NOMO-1 treated with dmso at 0.1 percent for 144 hours (cell line): Measurements from ENCODE around the gene CREB3L2.
"Not testable (repeated sequence)": the region's sequence is repeated elsewhere in the genome, so short reads cannot be mapped to it uniquely, and the experiment has no call there.

ENCODE experiments used
- DNase-seq: peaks from one replicate; lab custom pipeline; 2025; ENCODE audit not compliant: unreplicated experiment; lab: John Stamatoyannopoulos, UW

CREB3L2 gene, protein sequence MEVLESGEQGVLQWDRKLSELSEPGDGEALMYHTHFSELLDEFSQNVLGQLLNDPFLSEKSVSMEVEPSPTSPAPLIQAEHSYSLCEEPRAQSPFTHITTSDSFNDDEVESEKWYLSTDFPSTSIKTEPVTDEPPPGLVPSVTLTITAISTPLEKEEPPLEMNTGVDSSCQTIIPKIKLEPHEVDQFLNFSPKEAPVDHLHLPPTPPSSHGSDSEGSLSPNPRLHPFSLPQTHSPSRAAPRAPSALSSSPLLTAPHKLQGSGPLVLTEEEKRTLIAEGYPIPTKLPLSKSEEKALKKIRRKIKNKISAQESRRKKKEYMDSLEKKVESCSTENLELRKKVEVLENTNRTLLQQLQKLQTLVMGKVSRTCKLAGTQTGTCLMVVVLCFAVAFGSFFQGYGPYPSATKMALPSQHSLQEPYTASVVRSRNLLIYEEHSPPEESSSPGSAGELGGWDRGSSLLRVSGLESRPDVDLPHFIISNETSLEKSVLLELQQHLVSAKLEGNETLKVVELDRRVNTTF

DNA sequence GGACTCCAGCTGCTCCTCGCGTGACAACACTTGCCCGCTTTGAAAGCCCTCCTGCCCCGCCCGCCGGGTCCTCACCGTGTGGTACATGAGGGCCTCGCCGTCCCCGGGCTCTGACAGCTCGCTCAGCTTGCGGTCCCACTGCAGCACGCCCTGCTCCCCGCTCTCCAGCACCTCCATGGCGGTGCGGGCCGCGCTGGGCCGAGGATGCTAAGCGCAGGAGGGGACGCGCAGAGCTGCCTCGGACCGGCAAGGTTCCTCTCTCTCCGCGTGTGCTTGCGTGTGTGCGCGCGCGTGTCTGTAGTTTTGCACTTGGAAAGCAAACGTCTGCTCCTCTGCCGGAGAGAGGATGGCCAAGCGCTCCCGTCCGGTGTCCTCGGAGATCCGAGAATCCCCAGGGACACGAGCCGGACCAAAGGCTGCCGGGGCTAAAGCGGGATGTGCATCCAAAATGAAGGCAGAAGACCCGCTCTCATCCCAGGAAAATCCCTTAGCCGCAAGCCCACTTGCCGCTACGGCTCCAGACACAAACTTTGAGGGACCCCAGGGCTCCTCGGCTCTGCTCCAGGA, at the start of gene CREB3L2:
CREB3L2 (minus strand) TSS at position 558 of the 567 bp plus-strand sequence; CDS start at position 177, 381 bp downstream.
- DNase-seq = no peak

DNA sequence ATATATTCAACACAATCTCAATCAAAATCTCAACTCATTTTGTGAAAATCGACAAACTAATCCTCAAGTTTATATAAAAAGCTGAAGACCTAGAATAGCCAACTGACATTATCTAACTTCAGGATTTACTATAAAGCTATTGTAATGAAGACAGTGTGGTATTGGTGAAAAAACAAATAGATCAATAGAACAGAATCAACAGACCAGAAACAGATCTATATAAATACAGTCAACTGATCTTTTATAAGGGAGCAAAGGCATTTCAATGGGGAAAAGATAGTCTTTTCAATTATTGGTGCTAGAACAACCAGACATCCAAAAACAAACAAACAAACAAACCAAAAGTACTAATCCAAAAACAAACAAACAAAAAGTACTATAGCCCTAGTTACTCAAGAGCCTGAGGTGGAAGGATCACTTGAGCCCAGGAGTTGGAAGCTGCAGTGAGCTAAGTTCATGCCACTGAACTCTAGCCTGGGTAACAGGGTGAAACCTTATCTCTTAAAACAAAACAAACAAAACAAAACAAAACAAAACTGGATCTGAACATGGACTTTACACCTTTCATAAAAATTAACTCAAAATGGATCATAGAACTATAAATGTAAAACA, 47.7 kb upstream of the CREB3L2 start:
- no peak for DNase-seq

DNA sequence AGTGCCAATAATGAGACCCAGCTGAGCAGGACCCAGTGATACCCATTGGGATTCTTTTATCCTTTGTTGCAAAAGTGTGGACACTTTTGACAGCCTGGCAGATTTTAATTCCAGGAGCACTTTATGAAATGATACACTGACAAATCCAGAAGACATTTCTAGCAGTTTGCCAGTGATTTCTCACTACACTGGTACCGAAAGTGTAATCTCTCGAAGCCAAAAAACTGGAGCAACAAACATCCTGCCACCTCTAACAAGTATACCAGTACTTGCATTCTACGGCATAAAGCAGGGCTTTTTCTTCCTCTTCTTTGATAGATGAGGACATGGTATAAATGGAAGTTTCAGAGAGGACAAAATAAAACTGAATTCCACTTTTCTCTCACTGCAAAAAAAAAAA, 46.0 kb upstream of the CREB3L2 start:
- no peak for DNase-seq

DNA sequence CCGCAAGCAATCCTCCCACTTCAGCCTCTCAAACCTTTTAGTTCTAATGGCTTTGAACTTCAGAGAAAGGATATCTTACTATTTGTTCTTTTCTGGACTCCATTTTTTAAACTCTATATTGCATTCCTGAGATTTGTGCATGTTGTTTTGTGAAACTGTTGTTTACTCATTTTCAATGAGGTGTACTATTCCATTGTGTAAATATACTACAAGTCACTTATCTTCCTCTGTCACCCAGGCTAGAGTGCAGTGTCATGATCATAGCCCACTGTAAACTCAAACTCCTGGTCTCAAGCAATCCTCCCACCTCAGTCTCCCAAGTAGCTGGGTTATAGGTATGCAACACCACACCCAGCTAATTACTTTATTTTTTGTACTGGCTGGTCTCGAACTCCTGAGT, 43.0 kb upstream of the CREB3L2 start:
- DNase-seq = no peak

DNA sequence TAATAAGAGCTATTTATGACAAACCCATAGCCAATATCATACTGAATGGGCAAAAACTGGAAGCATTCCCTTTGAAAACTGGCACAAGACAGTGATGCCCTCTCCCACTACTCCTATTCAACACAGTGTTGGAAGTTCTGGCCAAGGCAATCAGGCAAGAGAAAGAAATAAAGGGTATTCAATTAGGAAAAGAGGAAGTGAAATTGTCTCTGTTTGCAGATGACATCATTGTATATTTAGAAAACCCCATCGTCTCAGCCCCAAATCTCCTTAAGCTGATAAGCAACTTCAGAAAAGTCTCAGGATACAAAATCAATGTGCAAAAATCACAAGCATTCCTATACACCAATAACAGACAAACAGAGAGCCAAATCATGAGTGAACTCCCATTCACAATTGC, 38.2 kb upstream of the CREB3L2 start:
- DNase-seq = not testable (repeated sequence)

DNA sequence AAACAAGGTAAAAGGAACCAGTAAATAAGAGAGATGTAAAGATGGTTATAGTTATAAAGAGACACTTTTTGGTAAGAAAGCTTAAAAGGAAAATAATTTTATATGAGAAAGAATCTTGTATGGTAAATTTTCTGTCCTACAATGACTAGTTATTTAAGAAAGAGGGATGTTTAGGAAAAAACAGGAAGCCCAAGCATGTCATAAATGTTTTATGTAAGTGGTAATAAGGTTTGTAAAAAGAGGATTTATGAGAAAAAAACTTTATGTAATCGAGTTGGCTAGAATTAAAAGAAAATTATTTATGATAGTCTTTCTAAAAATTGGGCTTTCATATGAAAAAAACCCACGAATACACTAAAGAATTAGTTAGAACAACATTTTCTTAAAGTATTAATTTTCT, 34.2 kb upstream of the CREB3L2 start:
- no peak for DNase-seq

DNA sequence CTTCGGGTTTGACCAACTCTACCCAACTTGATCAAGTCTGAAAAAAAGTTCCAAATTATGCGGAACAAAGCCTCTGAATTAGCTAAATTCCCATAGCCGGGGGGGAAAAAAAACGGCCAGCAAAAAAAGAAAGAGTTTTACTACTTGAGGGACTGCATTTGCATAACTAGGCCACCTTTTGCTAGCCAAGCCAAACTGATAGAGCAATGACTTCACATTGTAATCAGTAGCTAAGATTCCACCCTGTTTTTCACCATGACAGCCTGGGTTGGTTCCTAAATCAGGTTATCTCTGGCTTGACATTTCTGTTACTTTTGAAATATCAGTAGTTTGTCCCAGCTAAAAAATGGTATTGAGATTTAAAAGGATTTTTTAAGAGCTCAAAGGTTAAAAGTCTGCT, 31.4 kb upstream of the CREB3L2 start:
- no peak for DNase-seq

DNA sequence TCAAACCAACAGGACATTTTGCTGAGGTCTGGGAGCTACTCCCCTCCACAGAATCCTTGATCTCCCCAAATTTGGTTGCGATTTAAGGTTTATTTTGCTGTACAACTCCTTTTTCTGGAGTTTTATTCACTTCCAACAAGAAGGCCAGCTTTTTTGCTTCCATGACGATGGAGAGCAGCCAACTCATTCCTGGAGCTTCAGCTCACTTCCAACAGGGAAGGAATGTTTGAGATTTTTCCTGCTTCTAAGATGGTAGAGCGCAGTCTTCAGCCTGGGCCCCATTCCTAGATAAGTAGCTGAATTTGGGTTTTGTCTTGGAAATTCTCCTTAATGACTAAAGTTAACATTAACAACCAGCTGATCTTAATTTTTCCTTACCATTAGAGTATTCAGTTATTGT, 30.9 kb upstream of the CREB3L2 start:
- DNase-seq = no peak

DNA sequence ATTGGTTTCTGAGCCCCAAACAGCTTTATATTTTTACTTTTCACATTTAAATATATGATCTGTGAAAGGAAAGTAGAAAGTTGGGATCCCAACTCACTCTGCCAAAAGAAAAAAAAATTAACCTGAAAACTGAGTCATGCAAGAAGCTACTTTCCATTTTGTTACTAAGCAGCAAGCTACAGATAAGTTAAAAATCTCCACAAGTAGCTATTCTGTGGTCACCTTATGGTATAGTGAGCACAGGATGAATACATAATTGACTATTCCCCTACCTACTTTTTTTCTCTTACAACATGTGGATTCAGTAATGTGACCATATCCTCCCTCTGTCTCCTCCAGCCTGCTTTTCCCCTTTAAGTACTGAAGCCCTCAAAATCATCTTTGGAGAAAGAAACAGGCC, 30.3 kb upstream of the CREB3L2 start:
- no peak for DNase-seq

DNA sequence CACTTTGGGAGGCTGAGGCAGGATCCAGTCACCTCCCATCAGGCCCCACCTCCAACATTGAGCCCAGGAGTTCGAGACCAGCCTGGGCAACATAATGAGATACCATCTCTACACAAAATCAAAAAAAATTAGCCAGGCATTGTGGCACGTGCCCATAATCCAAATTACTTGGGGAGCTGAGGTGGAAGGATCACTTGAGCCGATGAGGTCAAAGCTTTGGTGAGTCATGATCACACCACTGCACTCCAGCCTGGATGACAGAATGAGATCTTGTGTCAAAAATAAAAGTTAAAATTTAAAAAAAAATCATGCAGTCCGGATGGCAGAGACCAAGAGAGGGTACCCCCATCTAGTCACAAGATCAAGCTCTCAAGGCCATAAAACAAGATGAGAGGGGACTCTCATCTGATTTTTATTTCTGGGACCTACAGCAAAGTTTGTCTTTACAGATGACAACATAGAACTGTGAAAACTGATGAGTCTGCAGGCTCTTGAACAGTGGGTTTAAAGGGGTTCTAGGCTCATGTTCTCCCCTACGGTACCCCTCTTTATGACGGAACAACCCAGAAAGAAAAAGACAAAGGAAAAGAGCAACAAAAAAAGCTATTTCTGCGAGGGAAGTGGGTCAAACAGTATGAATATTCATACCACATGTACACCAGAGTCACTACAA, 28.9 kb upstream of the CREB3L2 start:
- DNase-seq = no peak

DNA sequence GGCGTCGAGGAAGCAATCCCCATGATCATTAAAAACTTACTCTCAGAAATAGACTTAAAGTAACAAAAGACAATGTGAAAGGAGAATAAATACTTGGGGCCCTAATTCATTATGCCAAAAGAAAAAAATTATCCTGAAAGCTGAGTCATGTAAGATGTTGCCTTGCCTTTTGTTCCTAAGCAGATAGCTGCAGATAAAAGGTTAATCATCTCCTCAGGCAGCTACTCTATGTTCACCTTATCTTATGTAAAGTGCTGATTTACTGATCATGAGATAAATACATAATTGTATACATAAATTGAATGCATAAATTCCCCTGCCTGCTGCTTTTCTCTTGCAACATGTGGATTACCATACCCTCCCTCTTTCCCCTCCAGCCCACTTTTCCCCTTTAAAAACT, 28.1 kb upstream of the CREB3L2 start:
- no peak for DNase-seq

DNA sequence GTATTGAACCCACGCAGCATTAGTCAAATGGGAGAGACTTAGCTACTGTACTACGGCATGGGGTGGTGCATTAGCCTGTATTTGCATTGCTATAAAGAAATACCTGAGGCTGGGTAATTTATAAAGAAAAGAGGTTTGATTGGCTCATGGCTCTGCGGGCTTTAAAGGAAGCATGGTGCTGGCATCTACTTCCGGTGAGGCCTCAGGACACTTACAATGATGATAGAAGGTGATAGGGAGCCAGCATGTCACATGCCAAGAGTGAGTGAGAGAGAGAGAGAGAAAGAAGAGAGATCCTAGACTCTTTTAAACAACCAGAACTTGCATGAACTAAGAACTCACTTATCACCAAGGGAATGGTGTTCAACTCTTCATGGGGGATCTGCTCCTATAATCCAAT, 27.2 kb upstream of the CREB3L2 start:
- no peak for DNase-seq

DNA sequence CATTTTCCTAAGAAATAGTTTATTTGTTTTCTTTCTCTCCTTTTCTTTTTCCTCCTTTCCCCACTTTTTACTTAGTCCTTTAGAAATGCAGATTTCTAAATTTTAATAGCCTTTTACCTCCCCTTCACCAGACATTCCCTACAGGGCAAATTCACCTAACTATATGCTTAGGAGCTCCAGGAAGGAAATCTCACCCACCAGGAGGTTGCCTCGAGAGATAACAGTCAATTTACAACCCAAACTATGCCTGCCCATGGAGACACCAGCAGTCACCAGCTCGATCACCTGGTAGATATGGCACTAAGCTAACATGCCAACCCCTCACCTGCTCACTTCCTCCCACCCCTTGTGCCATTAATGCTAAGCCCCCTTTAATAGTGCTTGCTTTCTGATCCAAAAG, 25.2 kb upstream of the CREB3L2 start:
- DNase-seq = no peak

DNA sequence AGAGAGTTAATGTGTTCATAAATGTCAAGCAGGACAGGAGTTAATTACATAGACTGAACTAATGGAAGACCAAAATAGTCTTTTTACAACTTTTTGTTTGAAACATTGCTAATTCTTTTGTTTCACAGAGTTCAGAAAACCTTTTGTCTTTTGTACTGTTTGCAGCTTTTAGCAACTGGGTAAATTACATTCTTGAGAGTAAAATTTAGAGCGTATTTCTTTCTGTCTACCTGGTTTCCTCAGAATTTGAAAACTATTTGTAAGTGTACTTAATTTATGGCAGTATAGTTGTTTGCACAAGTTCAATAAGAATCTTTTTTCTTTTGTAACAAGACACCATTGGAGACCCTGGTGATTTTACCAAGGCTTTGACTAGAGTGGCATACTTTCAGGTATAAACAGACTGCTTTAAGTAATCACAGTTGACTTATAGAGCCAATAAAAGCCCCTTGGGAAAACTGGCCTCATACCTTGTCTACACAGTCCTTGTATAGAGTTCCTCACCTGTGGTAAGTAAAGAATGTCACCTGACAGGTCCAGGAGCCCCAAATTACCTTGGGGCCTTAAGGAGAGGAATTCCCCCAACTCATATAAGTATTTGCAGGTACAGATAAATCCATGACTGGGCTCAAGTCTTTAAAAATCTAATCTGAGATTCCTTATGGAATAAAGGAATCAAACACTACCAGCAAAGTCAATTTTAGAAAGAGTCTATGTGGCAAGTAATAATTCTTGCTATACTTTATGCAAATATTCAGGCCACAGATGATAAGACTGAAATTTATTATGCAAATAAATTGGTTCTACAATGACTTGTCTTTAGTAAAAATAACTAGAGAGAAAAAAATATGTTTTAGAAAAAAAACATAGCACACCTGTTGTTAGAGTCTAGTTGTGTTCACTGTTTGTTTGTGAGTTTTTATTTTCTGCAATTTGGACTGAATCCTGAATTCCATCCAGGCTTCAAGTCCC, 23.6 kb upstream of the CREB3L2 start:
- DNase-seq = no peak

DNA sequence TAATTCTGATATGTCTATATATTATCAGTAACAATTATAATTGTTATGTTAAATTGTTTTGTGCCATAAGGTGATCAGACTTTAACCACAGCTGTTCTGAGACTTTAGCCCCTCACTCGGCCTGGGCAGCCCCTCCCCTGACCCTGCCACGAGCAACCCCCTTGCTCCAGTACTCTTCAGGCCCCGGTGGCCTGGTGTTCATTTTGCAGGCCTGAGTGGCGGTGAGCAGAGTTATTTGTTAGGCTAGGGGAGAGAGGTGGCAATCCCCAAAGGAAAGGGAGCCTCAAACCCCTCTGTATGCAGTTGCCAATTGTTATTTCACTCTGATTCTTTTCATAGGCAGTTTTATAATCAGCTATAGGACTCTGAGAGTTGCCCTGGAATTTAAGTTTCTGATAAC, 22.9 kb upstream of the CREB3L2 start:
- no peak for DNase-seq

DNA sequence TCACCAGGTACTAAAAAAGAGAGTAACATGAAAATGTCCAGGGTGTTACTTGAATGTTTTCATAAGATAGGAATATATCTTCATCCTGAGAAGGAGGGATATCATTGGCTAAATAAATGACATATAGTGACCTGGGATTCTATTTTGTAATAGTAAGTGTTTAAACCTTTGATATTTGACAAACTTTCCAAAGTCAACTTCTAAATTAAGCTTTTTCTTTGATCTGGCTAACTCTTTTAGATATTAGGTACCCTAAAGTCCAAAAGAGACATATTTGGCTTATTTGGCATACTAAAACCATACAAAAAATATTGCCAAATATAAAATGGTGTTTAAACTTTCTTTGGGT, 22.4 kb upstream of the CREB3L2 start:
- DNase-seq = no peak

DNA sequence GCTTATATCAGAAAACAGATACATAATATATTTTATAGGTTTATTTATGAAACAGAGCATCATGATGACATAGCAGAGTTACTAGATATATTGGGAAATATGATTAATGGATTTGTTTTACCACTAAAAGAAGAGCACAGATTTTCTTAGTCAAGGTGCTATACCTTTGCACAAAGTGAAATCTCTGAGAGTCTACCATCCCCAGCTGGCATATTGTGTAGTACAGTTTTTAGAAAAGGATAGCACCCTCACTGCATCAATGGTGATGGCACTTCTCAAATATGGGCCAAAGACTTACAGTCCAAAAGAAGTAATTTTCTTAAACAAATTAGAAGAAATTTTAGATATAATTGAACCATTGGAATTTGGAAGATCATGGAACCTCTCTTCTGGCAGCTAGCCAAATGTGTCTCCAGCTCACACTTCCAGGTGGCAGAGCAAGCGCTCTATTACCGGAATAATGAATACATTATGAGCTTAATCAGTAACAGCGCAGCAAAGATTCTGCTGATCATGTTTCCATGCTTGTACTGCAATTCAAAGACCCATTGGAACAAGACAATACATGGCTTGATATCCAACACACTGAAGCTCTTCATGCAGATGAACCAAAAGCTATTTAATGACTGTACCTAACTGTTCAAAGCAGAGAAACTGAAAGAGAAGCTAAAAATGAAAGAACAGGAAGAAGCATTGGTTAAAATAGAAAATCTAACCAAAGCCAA, 21.9 kb upstream of the CREB3L2 start:
- DNase-seq = no peak

DNA sequence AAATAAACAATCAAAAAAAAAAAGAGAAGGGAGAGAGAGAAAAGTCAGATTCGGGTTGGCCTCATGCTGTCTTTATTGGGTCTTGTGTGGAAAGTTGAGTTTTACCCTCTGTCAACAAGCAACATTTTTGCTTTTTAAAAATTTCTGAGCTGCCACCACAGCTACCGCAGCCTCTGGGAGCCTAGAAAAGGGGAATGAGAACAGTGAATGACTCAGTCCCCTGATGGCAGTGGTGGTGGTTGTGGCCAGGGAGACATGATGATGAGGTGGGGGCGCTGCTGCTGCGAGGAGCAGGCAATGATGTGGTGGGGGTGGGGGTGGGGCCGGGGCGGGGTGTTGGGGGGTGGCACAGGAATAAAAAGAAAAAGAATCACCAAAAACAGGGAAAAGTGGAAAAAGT, 20.0 kb upstream of the CREB3L2 start:
- no peak for DNase-seq

DNA sequence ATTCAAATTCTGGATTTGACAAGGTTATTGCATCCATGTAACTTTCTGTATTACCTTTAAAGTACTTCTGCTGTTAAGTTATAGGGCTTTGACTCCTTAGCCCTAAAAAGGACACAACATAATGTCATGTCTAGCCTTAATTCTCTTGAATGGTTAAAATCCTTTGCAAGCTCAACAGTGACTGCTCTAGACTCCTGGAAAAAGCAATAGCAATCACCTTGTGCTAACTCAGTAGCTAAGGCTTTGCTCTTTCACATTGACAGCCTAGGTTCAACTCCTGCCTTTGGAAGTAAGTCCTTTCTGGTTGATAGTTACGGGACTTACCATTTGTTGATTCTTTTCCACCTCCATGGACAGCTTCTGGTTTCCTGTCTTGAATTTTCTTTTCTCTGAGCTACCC, 16.1 kb upstream of the CREB3L2 start:
- DNase-seq = no peak

DNA sequence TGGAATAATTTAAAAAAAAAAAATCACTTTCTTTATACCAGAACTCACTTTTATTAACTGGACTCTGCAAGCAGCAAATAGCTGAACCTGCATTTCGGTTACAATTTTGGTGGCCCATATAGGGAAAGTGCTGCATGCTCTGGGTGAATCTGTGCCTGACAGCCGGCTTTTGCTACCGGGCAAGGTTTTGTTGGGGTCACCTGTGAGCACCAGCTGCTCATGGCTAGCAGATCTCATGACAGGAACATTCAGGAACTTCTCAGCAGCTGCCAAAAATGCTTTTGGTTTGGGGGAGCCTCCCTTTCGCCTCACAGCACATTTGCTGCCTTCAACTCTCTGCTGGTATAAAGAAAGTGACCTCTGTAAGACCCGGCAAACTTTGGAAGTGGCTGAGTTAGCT, 13.2 kb upstream of the CREB3L2 start:
- no peak for DNase-seq
